H1 (cell line): ENCODE data around the gene PIAS4. TPM values are rescaled to one million over a fixed set of nuclear protein-coding genes. Genes with fewer than 3 reads are reported as not detected.

Experiments
- CBX8 ChIP-seq: fragments of 300-800, 300-1000 bp; sonication (generic); IDR thresholded peaks from 2 replicates; pipeline ENCODE4 v1.7.1; 2016; ENCODE audit warnings: low read depth, low read length, borderline replicate concordance
- CHD7 ChIP-seq: fragments of 300-600 bp; sonication (generic); IDR thresholded peaks from 2 replicates; pipeline ENCODE4 v1.7.1; 2012; ENCODE audit warnings: low read length, moderate library complexity, mild to moderate bottlenecking, inconsistent platforms; ENCODE audit not compliant: insufficient replicate concordance
- GABPA ChIP-seq: IDR thresholded peaks from 2 replicates; pipeline ENCODE4 v1.6.1; 2011; ENCODE audit warnings: mild to moderate bottlenecking, low read length, moderate library complexity, borderline replicate concordance; ENCODE audit not compliant: insufficient read depth
- KDM1A ChIP-seq: fragments of 200-600, 300-600 bp; sonication (generic); IDR thresholded peaks from 2 replicates; pipeline ENCODE4 v1.7.1; 2016; ENCODE audit warnings: mild to moderate bottlenecking, low read length, borderline replicate concordance
- MAX ChIP-seq: IDR thresholded peaks from 2 replicates; pipeline ENCODE4 v1.6.1; 2012; ENCODE audit warnings: inconsistent platforms
- NANOG ChIP-seq: IDR thresholded peaks from 2 replicates; pipeline ENCODE4 v1.6.1; 2011; ENCODE audit warnings: low read length, low read depth, mild to moderate bottlenecking, inconsistent platforms; ENCODE audit not compliant: insufficient read depth, poor library complexity, severe bottlenecking
- PHF8 ChIP-seq: fragments of 200-600 bp; sonication (generic); conservative IDR thresholded peaks from 2 replicates; pipeline ENCODE4 v1.7.1; 2012; ENCODE audit warnings: low read depth, mild to moderate bottlenecking, inconsistent platforms, low read length, moderate library complexity
- SRF ChIP-seq: IDR thresholded peaks from 2 replicates; pipeline ENCODE4 v1.6.1; 2011; ENCODE audit warnings: mild to moderate bottlenecking, low read depth, low read length, moderate library complexity
- TAF7 ChIP-seq: optimal IDR thresholded peaks from 2 replicates; pipeline ENCODE3; 2011; ENCODE audit warnings: low read depth, mild to moderate bottlenecking, inconsistent platforms, low read length, moderate library complexity, borderline replicate concordance
- polyA plus RNA-seq, 7 experiments: library from polyadenylated mRNA; depleted of rRNA in 3 of 7; stranded (reverse) in 5 of 7; unstranded in 2 of 7; fragments of >200 nt in 5 of 7; fragments of 200-250 nt in 2 of 7; gene quantifications; 1 replicate in 5 of 7; 2 replicates in 1 of 7; 4 replicates in 1 of 7; pipeline versions ENCODE4 v1.2.1 to v1.2.3, GENCODE V29; 2011 to 2013; ENCODE audit warnings: missing spikeins in 2 of 7, mixed read lengths in 2 of 7
- total RNA-seq: library from RNA; stranded (reverse); fragmentation: NEBNext Ultra II Directional; extraction: Animal tissue kit (Norgen Biotek cat#: 25700); gene quantifications from 2 replicates; pipeline ENCODE4 v1.2.1, GENCODE V29; 2021

The PIAS4 gene
- total and polyA plus RNA-seq, 2 of the 8 experiments (the other 6 are each of a cell fraction or from before 2014, with no cell fraction given), result 30.2 to 51.4 TPM

GRCh38 chr19:4083677-4084546, 76.4 kb downstream of the PIAS4 start (continued):
- no peak for TF ChIP-seq GABPA
- no peak for TF ChIP-seq MAX
- no peak for TF ChIP-seq TAF7
- no peak for TF ChIP-seq CHD7
- TF ChIP-seq CBX8, result no peak
- TF ChIP-seq NANOG, result no peak
- no peak; the same call in 1 of the 2 replicates for TF ChIP-seq KDM1A
- TF ChIP-seq PHF8, result no peak
- no peak for TF ChIP-seq SRF
